Activated CD4-positive, alpha-beta T cell treated with anti-CD3 and anti-CD28 coated beads, Interleukin-2, amount 10 ng/mL, durations not matched to agents 7 days and 5 days (primary cell): Measurements from ENCODE around the gene HCN2. TPM values are rescaled to one million over a fixed set of nuclear protein-coding genes. Genes with fewer than 3 reads are reported as not detected.
A peak's percentile ranks its signal among the peaks of the same experiment; 100 is the strongest.

ENCODE experiments used
- CTCF ChIA-PET: fragments of 350-600 bp; sonication (Branson Sonifier 250); formaldehyde crosslinking; loops from one replicate; lab custom pipeline; 2021; ENCODE audit warnings: antibody characterized with exemption; lab: Charles Lee
- POLR2A ChIA-PET: fragments of 350-600 bp; sonication (Branson Sonifier 250); formaldehyde crosslinking; loops from one replicate; lab custom pipeline; 2021; ENCODE audit warnings: antibody characterized with exemption; lab: Charles Lee
- DNase-seq: peaks from one replicate; pipeline ENCODE4 v3.0.0-alpha.2; 2020
- H3K27ac Mint-ChIP-seq: one replicate; pipeline ENCODE4 v1.8.0; 2021; ENCODE audit warnings: mild to moderate bottlenecking, moderate library complexity, mixed read lengths
- H3K27me3 Mint-ChIP-seq: one replicate; pipeline ENCODE4 v1.8.0; 2021; ENCODE audit warnings: mixed read lengths
- H3K36me3 Mint-ChIP-seq: one replicate; pipeline ENCODE4 v1.8.0; 2021; ENCODE audit warnings: low read depth, mixed read lengths
- H3K4me1 Mint-ChIP-seq: one replicate; pipeline ENCODE4 v1.8.0; 2021; ENCODE audit warnings: mixed read lengths
- H3K4me3 Mint-ChIP-seq: one replicate; pipeline ENCODE4 v1.8.0; 2021; ENCODE audit warnings: mild to moderate bottlenecking, moderate library complexity, mixed read lengths
- H3K9me3 Mint-ChIP-seq: one replicate; pipeline ENCODE4 v1.8.0; 2021; ENCODE audit warnings: mixed read lengths
- total RNA-seq, 2 experiments: library from RNA; stranded (reverse); gene quantifications; one replicate each; pipeline ENCODE4 v1.2.3, GENCODE V29; 2021

Gene HCN2
- total RNA-seq, 2 experiments from 2014 or later: 2.6 to 3.2 TPM

GRCh38 chr19:658059-658839 lies 68.6 kb downstream of the HCN2 start:
- peaks cover 29% of the 10 kb centered on the region for H3K36me3 Mint-ChIP-seq
- H3K9me3 Mint-ChIP-seq: no peaks in the 10 kb centered on the region
- no peaks in the 10 kb centered on the region for H3K27me3 Mint-ChIP-seq
- CTCF ChIA-PET: interaction anchor here (0.6 to 1.2 kb wide), 2 partner anchors 32 to 148 kb away, joined by 3 to 4 read pairs; no protein-coding TSS in a partner anchor
- DNase-seq: no peak
- peaks cover 35% of the 10 kb centered on the region for H3K4me1 Mint-ChIP-seq
- H3K27ac Mint-ChIP-seq: peak overlapping the region; percentile 5
- no peak overlapping the region for H3K4me3 Mint-ChIP-seq
- POLR2A ChIA-PET: no interaction called here

- Mint-ChIP-seq H3K27me3 (no peaks in the 10 kb centered on the region), H3K4me3 (peak overlapping the region; percentile 99), H3K4me1 (peaks cover 43% of the 10 kb centered on the region), H3K9me3 (no peaks in the 10 kb centered on the region), H3K27ac (peak overlapping the region; percentile 72), H3K36me3 (peaks cover 24% of the 10 kb centered on the region)
- CTCF ChIA-PET: interaction anchor here (0.8 to 1.2 kb wide), 2 partner anchors 69 to 149 kb away, joined by 3 to 4 read pairs; no protein-coding TSS in a partner anchor
- POLR2A ChIA-PET: no interaction called here
- DNase-seq: no peak
These were observed 69.5 kb downstream of the HCN2 start for GRCh38 chr19:658916-659839.

GRCh38 chr19:660793-661426 lies 71.2 kb downstream of the HCN2 start:
- DNase-seq: no peak
- peak overlapping the region; percentile 97 for H3K27ac Mint-ChIP-seq
- peak overlapping the region; percentile 99 for H3K4me3 Mint-ChIP-seq
- ChIA-PET POLR2A (no interaction called here), CTCF (interaction anchor here (0.6 to 0.8 kb wide), 3 partner anchors 55 to 155 kb away, joined by 3 read pairs; no protein-coding TSS in a partner anchor)
- H3K27me3 Mint-ChIP-seq: no peaks in the 10 kb centered on the region
- no peaks in the 10 kb centered on the region for H3K9me3 Mint-ChIP-seq
- peaks cover 43% of the 10 kb centered on the region for H3K4me1 Mint-ChIP-seq
- H3K36me3 Mint-ChIP-seq: peaks cover 18% of the 10 kb centered on the region

GRCh38 chr19:661427-662196 lies 71.9 kb downstream of the HCN2 start:
- POLR2A ChIA-PET: no interaction called here
- CTCF ChIA-PET: interaction anchor here (0.6 kb wide), 1 partner anchor 64 kb away, joined by 3 read pairs; no protein-coding TSS in a partner anchor
- peaks cover 41% of the 10 kb centered on the region for H3K4me1 Mint-ChIP-seq

GRCh38 chr19:662207-662961 lies 72.7 kb downstream of the HCN2 start:
- Mint-ChIP-seq H3K4me1 (peaks cover 39% of the 10 kb centered on the region), H3K27ac (peak overlapping the region; percentile 97), H3K4me3 (peak overlapping the region; percentile 99), H3K27me3 (no peaks in the 10 kb centered on the region), H3K9me3 (no peaks in the 10 kb centered on the region), H3K36me3 (peaks cover 15% of the 10 kb centered on the region)
- CTCF ChIA-PET: interaction anchor here (0.6 to 1.6 kb wide), 2 partner anchors 72 to 284 kb away, joined by 4 to 10 read pairs; no protein-coding TSS in a partner anchor
- peak; percentile 84 for DNase-seq
- POLR2A ChIA-PET: interaction anchor here (0.6 kb wide), 1 partner anchor 406 kb away, joined by 3 read pairs; no protein-coding TSS in a partner anchor

More at GRCh38 chr19:661427-662196, 71.9 kb downstream of the HCN2 start:
- Mint-ChIP-seq H3K36me3 (peaks cover 15% of the 10 kb centered on the region), H3K27ac (peak overlapping the region; percentile 97), H3K9me3 (no peaks in the 10 kb centered on the region), H3K4me3 (peak overlapping the region; percentile 99), H3K27me3 (no peaks in the 10 kb centered on the region)
- DNase-seq: peak; percentile 81

- CTCF ChIA-PET: interaction anchor here (0.6 to 1.6 kb wide), 5 partner anchors 15 to 283 kb away, joined by 3 to 10 read pairs (median 4); no protein-coding TSS in a partner anchor
These were observed 73.4 kb downstream of the HCN2 start, which contains the start of gene RNF126 for GRCh38 chr19:662962-663681. Gene RNF126 (minus strand): TSS chr19:663214. CDS start chr19:663121, 93 bp downstream.

GRCh38 chr19:663682-664117 lies 74.0 kb downstream of the HCN2 start:
- DNase-seq: no peak
- Mint-ChIP-seq H3K36me3 (peaks cover 15% of the 10 kb centered on the region), H3K9me3 (no peaks in the 10 kb centered on the region), H3K4me3 (peak overlapping the region; percentile 62), H3K4me1 (peaks cover 36% of the 10 kb centered on the region), H3K27ac (peak overlapping the region; percentile 80), H3K27me3 (peaks cover 3% of the 10 kb centered on the region)
- POLR2A ChIA-PET: no interaction called here
- CTCF ChIA-PET: interaction anchor here (0.6 to 1.6 kb wide), 4 partner anchors 15 to 96 kb away, joined by 3 to 10 read pairs (median 4); no protein-coding TSS in a partner anchor

More at GRCh38 chr19:662962-663681, 73.4 kb downstream of the HCN2 start, which contains the start of gene RNF126:
- peak within 1 kb of the TSS; percentile 99 for H3K4me3 Mint-ChIP-seq
- no peaks in the 10 kb centered on the region for H3K27me3 Mint-ChIP-seq
- peak; percentile 91 for DNase-seq
- H3K36me3 Mint-ChIP-seq: peaks cover 15% of the 10 kb centered on the region
- H3K4me1 Mint-ChIP-seq: peaks cover 39% of the 10 kb centered on the region
- H3K27ac Mint-ChIP-seq: peak within 1 kb of the TSS; percentile 97
- H3K9me3 Mint-ChIP-seq: no peaks in the 10 kb centered on the region
- POLR2A ChIA-PET: interaction anchor here (0.6 kb wide), 1 partner anchor 405 kb away, joined by 3 read pairs; no protein-coding TSS in a partner anchor

- Mint-ChIP-seq H3K4me3 (peak overlapping the region; percentile 34), H3K36me3 (peaks cover 12% of the 10 kb centered on the region), H3K9me3 (no peaks in the 10 kb centered on the region), H3K27ac (peak overlapping the region; percentile 69), H3K4me1 (peaks cover 27% of the 10 kb centered on the region), H3K27me3 (peaks cover 8% of the 10 kb centered on the region)
- DNase-seq: peak; percentile 82
- ChIA-PET CTCF (interaction anchor here (0.8 kb wide), 1 partner anchor 104 kb away, joined by 3 read pairs; no protein-coding TSS in a partner anchor), POLR2A (no interaction called here)
These were observed 75.3 kb downstream of the HCN2 start for GRCh38 chr19:664913-665443.
